NT2/D1 (cell line): ENCODE data around the gene SFXN3.

Experiments used
- SUZ12 ChIP-seq: IDR thresholded peaks from 2 replicates; pipeline ENCODE4 v1.6.1; 2011; ENCODE audit not compliant: insufficient read length, insufficient read depth; ENCODE audit errors: extremely low read depth
- YY1 ChIP-seq: IDR thresholded peaks from 2 replicates; pipeline ENCODE4 v1.6.1; 2011; ENCODE audit not compliant: insufficient read length, insufficient read depth
- ZNF274 ChIP-seq: IDR thresholded peaks from 2 replicates; pipeline ENCODE4 v1.6.1; 2011; ENCODE audit warnings: mild to moderate bottlenecking, low read depth, low read length

DNA sequence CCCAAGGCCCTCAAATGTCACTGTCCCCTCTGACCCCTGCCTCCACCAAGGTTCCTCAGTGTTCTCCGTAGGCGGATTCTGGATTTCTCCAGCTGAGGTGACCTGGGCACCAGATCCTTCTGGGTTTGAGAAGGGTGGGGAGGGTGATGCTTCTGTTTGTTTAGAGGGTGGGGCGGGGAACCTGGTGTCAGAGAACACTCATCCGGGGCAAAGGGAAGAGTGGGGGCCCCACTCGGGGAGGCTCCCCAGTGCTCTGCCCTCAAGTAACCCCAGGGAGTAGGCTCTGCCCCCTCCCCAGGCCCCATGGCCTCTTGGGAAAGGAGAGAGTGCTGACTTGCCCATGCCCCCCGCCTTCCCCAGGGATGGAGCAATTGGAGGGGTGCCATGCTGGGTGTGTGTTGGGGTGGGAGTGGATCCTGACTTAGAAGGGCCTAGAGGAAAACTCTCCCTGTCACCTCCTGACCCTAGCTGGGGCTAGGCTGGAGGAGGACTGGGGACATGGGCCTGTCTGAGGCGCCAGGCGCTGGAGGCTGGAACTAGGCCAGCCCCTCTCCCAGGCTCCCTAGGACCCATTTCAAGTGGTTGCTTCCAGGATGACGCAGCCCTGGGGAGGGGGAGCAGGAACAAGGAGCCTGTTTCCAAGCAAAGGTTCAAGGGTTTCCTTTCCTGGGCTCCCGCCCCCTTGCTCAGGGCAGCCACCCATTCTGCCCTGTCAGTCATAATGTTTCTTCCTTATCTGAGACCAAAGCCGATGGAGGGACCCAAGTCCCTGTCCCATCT, 58.7 kb downstream of the SFXN3 start:
- TF ChIP-seq ZNF274 (no peak), SUZ12 (no peak), YY1 (no peak)
